ENCODE data around the gene TRIM54. TPM values are rescaled to one million over a fixed set of nuclear protein-coding genes. Genes with fewer than 3 reads are reported as not detected.

The TRIM54 gene
- total RNA-seq, 1 donor from 2014 or later: not detected

GRCh38 chr2:27322766-27323595, 40.8 kb downstream of the TRIM54 start, which contains the start of gene MPV17:
MPV17 (minus strand) TSS chr2:27323097; CDS start chr2:27322517, 580 bp downstream.
- H3K9ac ChIP-seq (ENCODE audit: low read length): peak within 1 kb of the TSS; percentile 99

GRCh38 chr2:27323596-27324285, 41.5 kb downstream of the TRIM54 start:
- TF ChIP-seq EZH2 (IDR thresholded peaks at IDR 0.05; ENCODE audit: insufficient read depth, low read length): no peak
- TF ChIP-seq CTCF (IDR thresholded peaks at IDR 0.05; ENCODE audit: insufficient read depth, low read depth, low read length): no peak
- Histone ChIP-seq H3K4me2 (ENCODE audit: low read length) (peak overlapping the region; percentile 97), H3K36me3 (ENCODE audit: insufficient read depth, low read length) (peaks cover 19% of the 10 kb centered on the region), H3K79me2 (ENCODE audit: insufficient read depth, low read length) (peaks cover 16% of the 10 kb centered on the region), H3K4me1 (ENCODE audit: insufficient read depth, low read length) (peaks cover 26% of the 10 kb centered on the region), H4K20me1 (ENCODE audit: insufficient read depth, low read length) (peaks cover 4% of the 10 kb centered on the region), H3K9me3 (ENCODE audit: insufficient read depth, low read depth, low read length) (no peaks in the 10 kb centered on the region), H3K27me3 (ENCODE audit: insufficient read depth, low read length) (no peaks in the 10 kb centered on the region), H3K27ac (ENCODE audit: low read depth, low read length) (peak overlapping the region; percentile 96), H2AFZ (ENCODE audit: low read depth, low read length) (peak overlapping the region; percentile 76), H3K9ac (ENCODE audit: low read length) (peak overlapping the region; percentile 99), H3K4me3 (ENCODE audit: insufficient read depth, low read depth, low read length) (peak overlapping the region; percentile 94)
- peak overlapping the region; percentile 92 for H3K4me3 Mint-ChIP-seq (ENCODE audit: unreplicated experiment)
- DNase-seq (ENCODE audit: low read depth): no peak
- peaks cover 16% of the 10 kb centered on the region for H3K4me1 Mint-ChIP-seq (ENCODE audit: low read depth, unreplicated experiment)
- H3K27ac Mint-ChIP-seq (ENCODE audit: unreplicated experiment): peak overlapping the region; percentile 98
- no peaks in the 10 kb centered on the region for H3K9me3 Mint-ChIP-seq (ENCODE audit: unreplicated experiment)
- FAIRE-seq: no peak
- peaks cover 18% of the 10 kb centered on the region for H3K36me3 Mint-ChIP-seq (ENCODE audit: low read depth, unreplicated experiment)
- H3K27me3 Mint-ChIP-seq (ENCODE audit: low read depth, unreplicated experiment): no peaks in the 10 kb centered on the region

More at GRCh38 chr2:27322766-27323595, 40.8 kb downstream of the TRIM54 start, which contains the start of gene MPV17:
- Histone ChIP-seq H3K27me3 (ENCODE audit: insufficient read depth, low read length) (no peaks in the 10 kb centered on the region), H3K79me2 (ENCODE audit: insufficient read depth, low read length) (peaks cover 16% of the 10 kb centered on the region), H2AFZ (ENCODE audit: low read depth, low read length) (peak within 1 kb of the TSS; percentile 76), H3K4me2 (ENCODE audit: low read length) (peak within 1 kb of the TSS; percentile 97), H3K27ac (ENCODE audit: low read depth, low read length) (peak within 1 kb of the TSS; percentile 96), H4K20me1 (ENCODE audit: insufficient read depth, low read length) (peaks cover 4% of the 10 kb centered on the region), H3K36me3 (ENCODE audit: insufficient read depth, low read length) (peaks cover 12% of the 10 kb centered on the region), H3K4me1 (ENCODE audit: insufficient read depth, low read length) (peaks cover 26% of the 10 kb centered on the region), H3K4me3 (ENCODE audit: insufficient read depth, low read depth, low read length) (peak within 1 kb of the TSS; percentile 94), H3K9me3 (ENCODE audit: insufficient read depth, low read depth, low read length) (no peaks in the 10 kb centered on the region)
- Mint-ChIP-seq H3K27me3 (ENCODE audit: low read depth, unreplicated experiment) (no peaks in the 10 kb centered on the region), H3K36me3 (ENCODE audit: low read depth, unreplicated experiment) (peaks cover 12% of the 10 kb centered on the region), H3K4me1 (ENCODE audit: low read depth, unreplicated experiment) (peaks cover 16% of the 10 kb centered on the region), H3K9me3 (ENCODE audit: unreplicated experiment) (no peaks in the 10 kb centered on the region), H3K4me3 (ENCODE audit: unreplicated experiment) (peak within 1 kb of the TSS; percentile 92), H3K27ac (ENCODE audit: unreplicated experiment) (peak within 1 kb of the TSS; percentile 98)
- peak; percentile 88 for DNase-seq (ENCODE audit: low read depth)
- FAIRE-seq: no peak
- TF ChIP-seq EZH2 (IDR thresholded peaks at IDR 0.05; ENCODE audit: insufficient read depth, low read length) (no peak), CTCF (IDR thresholded peaks at IDR 0.05; ENCODE audit: insufficient read depth, low read depth, low read length) (no peak)

All from astrocyte (in vitro differentiated cells and primary cell).